ENCODE data around the gene COX7A2. TPM values are rescaled to one million over a fixed set of nuclear protein-coding genes. Genes with fewer than 3 reads are reported as not detected.

COX7A2 gene
- total and polyA plus RNA-seq, 10 of the 15 experiments (the other 5 are each of a cell fraction or from before 2014, with no cell fraction given): 199 to 1,834 (median 576) TPM

DNA sequence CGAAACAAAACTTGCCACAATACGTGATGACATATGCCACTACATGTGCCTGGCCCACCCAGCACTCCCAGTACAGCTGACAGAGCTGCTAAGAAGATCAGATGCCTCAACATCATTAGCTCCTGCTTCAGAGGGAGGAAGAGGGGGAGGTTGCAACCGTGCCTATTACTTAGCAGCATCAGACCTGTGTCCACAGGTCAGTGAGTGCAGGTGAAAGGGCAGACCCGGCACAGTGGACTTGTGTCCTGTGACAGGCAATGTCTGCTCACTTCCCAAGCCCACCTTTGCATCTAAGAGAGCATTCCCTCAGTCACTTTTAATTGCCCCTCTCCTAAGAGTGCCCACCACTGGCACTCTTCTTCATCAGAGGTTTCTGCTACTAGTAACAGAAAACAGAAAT, 28.3 kb downstream of the COX7A2 start:
- in situ Hi-C loops (cut with MboI): loop anchor here (10.0 kb wide), 3 partner anchors 1230 to 1540 kb away; no protein-coding TSS in a partner anchor
- SMC1A ChIA-PET (ENCODE audit: uncharacterized antibody, unreplicated experiment): no interaction called here
- ATAC-seq: no peak; the same call in 2 of the 3 replicates
- TF ChIP-seq, protein P1, sequence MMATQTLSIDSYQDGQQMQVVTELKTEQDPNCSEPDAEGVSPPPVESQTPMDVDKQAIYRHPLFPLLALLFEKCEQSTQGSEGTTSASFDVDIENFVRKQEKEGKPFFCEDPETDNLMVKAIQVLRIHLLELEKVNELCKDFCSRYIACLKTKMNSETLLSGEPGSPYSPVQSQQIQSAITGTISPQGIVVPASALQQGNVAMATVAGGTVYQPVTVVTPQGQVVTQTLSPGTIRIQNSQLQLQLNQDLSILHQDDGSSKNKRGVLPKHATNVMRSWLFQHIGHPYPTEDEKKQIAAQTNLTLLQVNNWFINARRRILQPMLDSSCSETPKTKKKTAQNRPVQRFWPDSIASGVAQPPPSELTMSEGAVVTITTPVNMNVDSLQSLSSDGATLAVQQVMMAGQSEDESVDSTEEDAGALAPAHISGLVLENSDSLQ (IDR thresholded peaks at IDR 0.05): no peak
- TF ChIP-seq RAD21 (IDR thresholded peaks at IDR 0.05; ENCODE audit: insufficient read depth, low read depth, low read length): no peak
- TF ChIP-seq ESRRA (IDR thresholded peaks at IDR 0.05; ENCODE audit: low read length): no peak
- no peak for TF ChIP-seq ASH2L (IDR thresholded peaks at IDR 0.05; ENCODE audit: borderline replicate concordance, low read depth)
- TF ChIP-seq PAX8 (IDR thresholded peaks at IDR 0.05): no peak
- no peak for TF ChIP-seq IKZF1 (conservative IDR thresholded peaks at IDR 0.05)
- TF ChIP-seq POLR2AphosphoS5 (IDR thresholded peaks at IDR 0.05; ENCODE audit: low read length): no peak
- TF ChIP-seq, protein P2, sequence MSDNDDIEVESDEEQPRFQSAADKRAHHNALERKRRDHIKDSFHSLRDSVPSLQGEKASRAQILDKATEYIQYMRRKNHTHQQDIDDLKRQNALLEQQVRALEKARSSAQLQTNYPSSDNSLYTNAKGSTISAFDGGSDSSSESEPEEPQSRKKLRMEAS (IDR thresholded peaks at IDR 0.05; ENCODE audit: low read depth, low read length): no peak
- TF ChIP-seq SUZ12 (IDR thresholded peaks at IDR 0.05; ENCODE audit: unreplicated experiment): no peak
- TF ChIP-seq, protein P3, sequence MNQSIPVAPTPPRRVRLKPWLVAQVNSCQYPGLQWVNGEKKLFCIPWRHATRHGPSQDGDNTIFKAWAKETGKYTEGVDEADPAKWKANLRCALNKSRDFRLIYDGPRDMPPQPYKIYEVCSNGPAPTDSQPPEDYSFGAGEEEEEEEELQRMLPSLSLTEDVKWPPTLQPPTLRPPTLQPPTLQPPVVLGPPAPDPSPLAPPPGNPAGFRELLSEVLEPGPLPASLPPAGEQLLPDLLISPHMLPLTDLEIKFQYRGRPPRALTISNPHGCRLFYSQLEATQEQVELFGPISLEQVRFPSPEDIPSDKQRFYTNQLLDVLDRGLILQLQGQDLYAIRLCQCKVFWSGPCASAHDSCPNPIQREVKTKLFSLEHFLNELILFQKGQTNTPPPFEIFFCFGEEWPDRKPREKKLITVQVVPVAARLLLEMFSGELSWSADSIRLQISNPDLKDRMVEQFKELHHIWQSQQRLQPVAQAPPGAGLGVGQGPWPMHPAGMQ (IDR thresholded peaks at IDR 0.05; ENCODE audit: borderline replicate concordance): no peak
- TF ChIP-seq, protein P4, sequence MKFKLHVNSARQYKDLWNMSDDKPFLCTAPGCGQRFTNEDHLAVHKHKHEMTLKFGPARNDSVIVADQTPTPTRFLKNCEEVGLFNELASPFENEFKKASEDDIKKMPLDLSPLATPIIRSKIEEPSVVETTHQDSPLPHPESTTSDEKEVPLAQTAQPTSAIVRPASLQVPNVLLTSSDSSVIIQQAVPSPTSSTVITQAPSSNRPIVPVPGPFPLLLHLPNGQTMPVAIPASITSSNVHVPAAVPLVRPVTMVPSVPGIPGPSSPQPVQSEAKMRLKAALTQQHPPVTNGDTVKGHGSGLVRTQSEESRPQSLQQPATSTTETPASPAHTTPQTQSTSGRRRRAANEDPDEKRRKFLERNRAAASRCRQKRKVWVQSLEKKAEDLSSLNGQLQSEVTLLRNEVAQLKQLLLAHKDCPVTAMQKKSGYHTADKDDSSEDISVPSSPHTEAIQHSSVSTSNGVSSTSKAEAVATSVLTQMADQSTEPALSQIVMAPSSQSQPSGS (IDR thresholded peaks at IDR 0.05; ENCODE audit: low read length): no peak
- TF ChIP-seq FOXK2 (IDR thresholded peaks at IDR 0.05): no peak
- TF ChIP-seq MEF2A (IDR thresholded peaks at IDR 0.05; ENCODE audit: insufficient read depth, low read depth, low read length): no peak
- TF ChIP-seq STAT3 (IDR thresholded peaks at IDR 0.05; ENCODE audit: low read depth, low read length): no peak
- TF ChIP-seq TARDBP (IDR thresholded peaks at IDR 0.05; ENCODE audit: borderline replicate concordance): no peak
- TF ChIP-seq, protein P5, sequence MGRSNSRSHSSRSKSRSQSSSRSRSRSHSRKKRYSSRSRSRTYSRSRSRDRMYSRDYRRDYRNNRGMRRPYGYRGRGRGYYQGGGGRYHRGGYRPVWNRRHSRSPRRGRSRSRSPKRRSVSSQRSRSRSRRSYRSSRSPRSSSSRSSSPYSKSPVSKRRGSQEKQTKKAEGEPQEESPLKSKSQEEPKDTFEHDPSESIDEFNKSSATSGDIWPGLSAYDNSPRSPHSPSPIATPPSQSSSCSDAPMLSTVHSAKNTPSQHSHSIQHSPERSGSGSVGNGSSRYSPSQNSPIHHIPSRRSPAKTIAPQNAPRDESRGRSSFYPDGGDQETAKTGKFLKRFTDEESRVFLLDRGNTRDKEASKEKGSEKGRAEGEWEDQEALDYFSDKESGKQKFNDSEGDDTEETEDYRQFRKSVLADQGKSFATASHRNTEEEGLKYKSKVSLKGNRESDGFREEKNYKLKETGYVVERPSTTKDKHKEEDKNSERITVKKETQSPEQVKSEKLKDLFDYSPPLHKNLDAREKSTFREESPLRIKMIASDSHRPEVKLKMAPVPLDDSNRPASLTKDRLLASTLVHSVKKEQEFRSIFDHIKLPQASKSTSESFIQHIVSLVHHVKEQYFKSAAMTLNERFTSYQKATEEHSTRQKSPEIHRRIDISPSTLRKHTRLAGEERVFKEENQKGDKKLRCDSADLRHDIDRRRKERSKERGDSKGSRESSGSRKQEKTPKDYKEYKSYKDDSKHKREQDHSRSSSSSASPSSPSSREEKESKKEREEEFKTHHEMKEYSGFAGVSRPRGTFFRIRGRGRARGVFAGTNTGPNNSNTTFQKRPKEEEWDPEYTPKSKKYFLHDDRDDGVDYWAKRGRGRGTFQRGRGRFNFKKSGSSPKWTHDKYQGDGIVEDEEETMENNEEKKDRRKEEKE (IDR thresholded peaks at IDR 0.05): no peak
- CTCF ChIA-PET: interaction anchor here (1.1 to 1.4 kb wide), 2 partner anchors 313 to 1124 kb away, joined by 3 read pairs; no protein-coding TSS in a partner anchor
- intact Hi-C loops (cut with micrococcal nuclease; ENCODE audit: unreplicated experiment): no loop called here
- Histone ChIP-seq H3K27ac (ENCODE audit: control insufficient read depth, insufficient read depth) (no peak overlapping the region), H2AFZ (ENCODE audit: control insufficient read depth, low read depth, low read length) (no peak overlapping the region), H3K4me2 (ENCODE audit: control insufficient read depth, insufficient read depth) (no peak overlapping the region), H3K79me2 (ENCODE audit: control insufficient read depth, insufficient read depth, low read length) (no peaks in the 10 kb centered on the region), H3K36me3 (ENCODE audit: control insufficient read depth in 2 of 2, insufficient read depth in 2 of 2, low read length in 1 of 2) (no peaks in the 10 kb centered on the region), H3K4me1 (ENCODE audit: control insufficient read depth, insufficient read depth, low read length) (no peaks in the 10 kb centered on the region), H3K27me3 (replicated peaks in 1 of 2; ENCODE audit: control insufficient read depth in 2 of 2, insufficient read depth in 2 of 2, low read length in 1 of 2) (no peaks in the 10 kb centered on the region; a peak in 1 of 4 replicates), H3K9ac (ENCODE audit: control insufficient read depth, insufficient read depth, low read length) (no peak overlapping the region), H4K20me1 (ENCODE audit: control insufficient read depth, insufficient read depth) (no peaks in the 10 kb centered on the region), H3K9me3 (replicated peaks; ENCODE audit: control insufficient read depth, insufficient read depth, low read length) (no peaks in the 10 kb centered on the region), H3K4me3 (no peak overlapping the region)
- RAD21 ChIA-PET (ENCODE audit: unreplicated experiment): no interaction called here
- POLR2A ChIA-PET: no interaction called here
- DNase-seq (ENCODE audit: low read depth, low spot score): no peak
- BruUV-seq (replicated peaks): no TSS peak
- no peak for FAIRE-seq
- WGBS (ENCODE audit: insufficient coverage, insufficient replicate concordance, low lambda C conversion rate, missing lambda C conversion rate): 28% methylated on average over 4 of the region's 4 CpGs

All from GM12878 (cell line).